T-helper 1 cell treated with Interleukin-12 subunit alpha and Interleukin-12 subunit beta and Interleukin-4 antibody, amounts not matched to agents 30 μg/mL and 1 μg/mL, for 36 hours (primary cell): Measurements from ENCODE around the gene HNRNPA1.

Experiments
- H3K27ac Mint-ChIP-seq: one replicate; pipeline ENCODE4 v1.8.0; 2021; ENCODE audit warnings: mild to moderate bottlenecking, mixed read lengths
- H3K27me3 Mint-ChIP-seq: one replicate; pipeline ENCODE4 v1.8.0; 2021; ENCODE audit warnings: low read depth, mixed read lengths
- H3K36me3 Mint-ChIP-seq: one replicate; pipeline ENCODE4 v1.8.0; 2021; ENCODE audit warnings: low read depth, mixed read lengths
- H3K4me1 Mint-ChIP-seq: one replicate; pipeline ENCODE4 v1.8.0; 2021; ENCODE audit warnings: low read depth, mixed read lengths
- H3K4me3 Mint-ChIP-seq: one replicate; pipeline ENCODE4 v1.8.0; 2021; ENCODE audit warnings: mild to moderate bottlenecking, moderate library complexity, mixed read lengths
- H3K9me3 Mint-ChIP-seq: one replicate; pipeline ENCODE4 v1.8.0; 2021; ENCODE audit warnings: mixed read lengths

Gene HNRNPA1

DNA sequence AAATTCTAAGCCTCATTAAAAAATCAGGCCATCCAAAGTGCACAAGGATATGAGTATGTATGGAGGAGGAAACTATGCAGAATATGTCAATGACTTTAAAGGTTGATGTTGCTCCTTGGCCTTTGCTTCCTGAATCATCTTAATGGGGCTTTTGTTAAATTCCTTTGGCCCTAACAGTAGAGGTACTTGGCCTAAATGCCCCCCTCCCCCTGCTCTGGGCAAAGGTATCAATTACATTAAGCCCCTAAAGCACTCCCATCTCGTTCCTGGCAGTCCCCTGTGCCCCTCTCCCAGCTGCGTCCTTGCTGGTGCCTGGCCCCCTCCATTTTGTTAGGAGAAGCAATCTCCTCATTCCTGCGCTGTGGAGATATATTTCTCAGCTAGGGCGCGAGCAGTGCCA lies 49.2 kb downstream of the HNRNPA1 start:
- no peak overlapping the region for H3K4me3 Mint-ChIP-seq
- no peak overlapping the region for H3K27ac Mint-ChIP-seq
- H3K4me1 Mint-ChIP-seq, result peaks cover 41% of the 10 kb centered on the region

DNA sequence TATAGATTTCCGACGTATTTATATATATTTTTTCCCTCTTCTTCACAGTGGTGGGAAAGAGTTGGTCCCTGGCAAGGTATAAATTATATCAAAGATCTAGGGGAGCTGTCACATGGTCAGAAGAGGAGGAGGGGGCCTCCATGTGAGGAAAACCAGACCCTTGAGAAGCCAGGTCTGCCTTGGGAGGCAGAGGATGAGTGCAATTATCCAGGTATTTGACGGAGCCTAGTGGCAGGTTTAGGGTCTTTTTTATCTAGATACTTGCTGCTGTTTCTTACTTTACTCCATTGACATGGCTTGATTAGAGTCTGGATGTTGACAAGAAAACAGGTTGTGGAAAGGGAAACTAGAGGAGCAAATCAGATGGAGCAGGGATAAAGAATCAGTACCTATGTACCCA lies 49.9 kb downstream of the HNRNPA1 start:
- Mint-ChIP-seq H3K36me3 (peaks cover 10% of the 10 kb centered on the region), H3K4me3 (no peak overlapping the region), H3K27ac (peak overlapping the region; percentile 74), H3K27me3 (no peaks in the 10 kb centered on the region), H3K4me1 (peaks cover 41% of the 10 kb centered on the region), H3K9me3 (no peaks in the 10 kb centered on the region)

More for the DNA sequence above, 49.2 kb downstream of the HNRNPA1 start:
- Mint-ChIP-seq H3K9me3 (no peaks in the 10 kb centered on the region), H3K27me3 (no peaks in the 10 kb centered on the region), H3K36me3 (peaks cover 14% of the 10 kb centered on the region)

DNA sequence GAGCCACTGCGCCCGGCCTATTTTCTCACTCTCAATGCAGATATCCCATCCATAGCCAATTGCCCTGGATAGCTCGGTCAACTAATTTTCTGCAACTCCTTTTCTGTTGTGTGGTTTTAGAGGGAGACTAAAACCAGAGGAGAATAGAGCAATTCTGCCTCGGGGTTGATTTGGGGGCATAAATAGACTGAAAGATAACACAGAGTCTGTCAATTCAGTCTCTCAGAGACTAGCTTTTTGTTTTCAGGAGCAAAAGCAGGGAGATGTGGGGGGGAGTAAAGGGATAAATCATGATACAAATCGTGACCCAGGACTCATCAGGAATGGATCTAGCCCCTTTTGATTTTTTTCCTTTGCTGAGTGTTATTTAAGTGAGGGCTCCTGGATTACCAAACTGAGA lies 50.9 kb downstream of the HNRNPA1 start:
- Mint-ChIP-seq H3K9me3 (no peaks in the 10 kb centered on the region), H3K4me1 (peaks cover 41% of the 10 kb centered on the region), H3K4me3 (no peak overlapping the region), H3K36me3 (peaks cover 12% of the 10 kb centered on the region), H3K27me3 (no peaks in the 10 kb centered on the region), H3K27ac (peak overlapping the region; percentile 52)

DNA sequence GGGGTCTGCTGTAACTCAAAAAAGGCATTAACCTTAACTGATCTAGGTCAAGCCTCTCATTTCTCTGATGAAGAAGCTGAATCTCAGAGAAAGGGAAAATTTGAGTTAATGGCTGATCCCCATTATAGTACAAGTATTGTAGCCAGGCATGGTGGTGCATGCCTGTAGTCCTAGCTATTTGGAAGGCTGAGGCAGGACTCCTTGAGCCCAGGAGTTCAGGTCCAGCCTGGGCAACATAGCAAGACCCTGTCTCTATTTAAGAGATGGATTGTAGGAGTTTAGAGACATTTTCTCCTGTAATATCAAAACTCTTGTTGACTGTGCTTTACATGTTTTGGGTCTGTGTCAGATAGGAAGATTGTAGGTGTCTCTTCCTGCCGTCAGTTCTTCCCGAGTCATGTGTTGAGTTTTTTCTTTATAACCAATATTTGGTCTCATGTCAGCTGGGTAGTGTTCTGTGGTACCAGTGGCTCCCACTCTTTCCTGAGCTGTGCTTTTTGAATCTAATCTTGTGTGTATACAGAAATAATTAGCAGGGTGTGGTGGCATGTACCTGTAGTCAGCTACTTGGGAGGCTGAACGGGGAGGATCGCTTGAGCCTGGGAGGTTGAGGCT lies 53.0 kb downstream of the HNRNPA1 start:
- peak overlapping the region; percentile 24 for H3K27ac Mint-ChIP-seq
- H3K36me3 Mint-ChIP-seq, result peaks cover 12% of the 10 kb centered on the region
- no peaks in the 10 kb centered on the region for H3K9me3 Mint-ChIP-seq
- H3K4me3 Mint-ChIP-seq, result no peak overlapping the region
- H3K4me1 Mint-ChIP-seq, result peaks cover 33% of the 10 kb centered on the region
- no peaks in the 10 kb centered on the region for H3K27me3 Mint-ChIP-seq
